Right atrium auricular region (tissue), 2 donors: ENCODE data around the gene N4BP2L2. TPM values are rescaled to one million over a fixed set of nuclear protein-coding genes. Genes with fewer than 3 reads are reported as not detected.
A peak's percentile ranks its signal among the peaks of the same experiment; 100 is the strongest.

Source experiments
- DNase-seq: peaks from one replicate; pipeline ENCODE4 v3.0.0-alpha.2; 2019; ENCODE audit warnings: low spot score
- H3K27ac ChIP-seq, 2 donors: fragments of 200-600 bp; sonication (generic); 1 replicate in 1 of 2; 2 replicates in 1 of 2; pipeline ENCODE4 v1.5.1; 2016 to 2019
- H3K27me3 ChIP-seq, 2 donors: fragments of 200-600 bp; sonication (generic); one replicate each; pipeline versions ENCODE4 v1.5.1 to v1.6.0; 2017 to 2019
- H3K36me3 ChIP-seq: fragments of 200-600 bp; sonication (generic); one replicate; pipeline ENCODE4 v1.5.1; 2016
- H3K4me1 ChIP-seq, 2 donors: fragments of 200-600 bp; sonication (generic); one replicate each; pipeline versions ENCODE4 v1.5.1 to v1.6.0; 2017 to 2019
- H3K4me3 ChIP-seq, 2 donors: fragments of 200-600 bp; sonication (generic); 1 replicate in 1 of 2; 2 replicates in 1 of 2; pipeline ENCODE4 v1.5.1; 2017 to 2019; ENCODE audit warnings: mild to moderate bottlenecking in 1 of 2, moderate library complexity in 1 of 2
- H3K9me3 ChIP-seq, 2 donors: fragments of 200-600 bp; sonication (generic); one replicate each; pipeline ENCODE4 v1.5.1; 2019
- CTCF ChIP-seq, 2 donors: fragments of 200-600 bp; sonication (generic); IDR thresholded peaks; one replicate each; pipeline ENCODE4 v1.5.1; 2019; ENCODE audit warnings: antibody characterized with exemption in 2 of 2
- total RNA-seq, 2 donors: library from RNA; depleted of rRNA; stranded (reverse); fragments of >200 nt; gene quantifications; one replicate each; pipeline ENCODE4 v1.1.0, GENCODE V29; 2016

Gene N4BP2L2
- total RNA-seq, 2 donors from 2014 or later, result 92.8 to 97.5 TPM

- Histone ChIP-seq H3K36me3 (peaks cover 15% of the 10 kb centered on the region), H3K27me3 (no peaks in the 10 kb centered on the region), H3K27ac (no peak overlapping the region), H3K4me3 (no peak overlapping the region), H3K9me3 (peaks cover 0 to 5% of the 10 kb centered on the region in 2 donors), H3K4me1 (peaks cover 0 to 8% of the 10 kb centered on the region in 2 donors)
- DNase-seq, result no peak
- no peak for TF ChIP-seq CTCF (IDR thresholded peaks at IDR 0.05)
Observed at GRCh38 chr13:32446773-32447465, 91.7 kb downstream of the N4BP2L2 start.

GRCh38 chr13:32446220-32446619, 92.4 kb downstream of the N4BP2L2 start:
- no peak for DNase-seq
- no peaks in the 10 kb centered on the region for H3K9me3 ChIP-seq
- no peak for TF ChIP-seq CTCF (IDR thresholded peaks at IDR 0.05)
- H3K27me3 ChIP-seq, result no peaks in the 10 kb centered on the region
- peaks cover 0 to 8% of the 10 kb centered on the region in 2 donors for H3K4me1 ChIP-seq
- no peak overlapping the region for H3K4me3 ChIP-seq
- H3K36me3 ChIP-seq, result peaks cover 15% of the 10 kb centered on the region
- no peak overlapping the region for H3K27ac ChIP-seq

- Histone ChIP-seq H3K9me3 (no peaks in the 10 kb centered on the region), H3K4me1 (peaks cover 0 to 8% of the 10 kb centered on the region in 2 donors), H3K27ac (no peak overlapping the region), H3K27me3 (no peaks in the 10 kb centered on the region), H3K4me3 (no peak overlapping the region), H3K36me3 (peaks cover 15% of the 10 kb centered on the region)
- no peak for DNase-seq
- no peak for TF ChIP-seq CTCF (IDR thresholded peaks at IDR 0.05)
Observed at GRCh38 chr13:32445461-32445860, 93.1 kb downstream of the N4BP2L2 start.

GRCh38 chr13:32443111-32443510, 95.5 kb downstream of the N4BP2L2 start:
- H3K27ac ChIP-seq, result no peak overlapping the region

GRCh38 chr13:32438871-32439270, 99.7 kb downstream of the N4BP2L2 start:
- Histone ChIP-seq H3K4me3 (no peak overlapping the region), H3K27ac (no peak overlapping the region), H3K36me3 (peaks cover 29% of the 10 kb centered on the region), H3K4me1 (no peaks in the 10 kb centered on the region), H3K27me3 (no peaks in the 10 kb centered on the region), H3K9me3 (no peaks in the 10 kb centered on the region)
- no peak for DNase-seq
- TF ChIP-seq CTCF (IDR thresholded peaks at IDR 0.05), result no peak

More at GRCh38 chr13:32443111-32443510, 95.5 kb downstream of the N4BP2L2 start:
- peaks cover 0 to 7% of the 10 kb centered on the region in 2 donors for H3K4me1 ChIP-seq
- TF ChIP-seq CTCF (IDR thresholded peaks at IDR 0.05), result peak in 1 of 2 donors; percentile 32
- no peaks in the 10 kb centered on the region for H3K27me3 ChIP-seq
- H3K9me3 ChIP-seq, result no peaks in the 10 kb centered on the region
- H3K36me3 ChIP-seq, result peaks cover 22% of the 10 kb centered on the region
- no peak overlapping the region for H3K4me3 ChIP-seq
- DNase-seq, result no peak

GRCh38 chr13:32432856-32433255, 105.7 kb downstream of the N4BP2L2 start:
- no peaks in the 10 kb centered on the region for H3K9me3 ChIP-seq
- H3K4me3 ChIP-seq, result no peak overlapping the region
- DNase-seq, result no peak
- peaks cover 25% of the 10 kb centered on the region for H3K36me3 ChIP-seq
- no peak for TF ChIP-seq CTCF (IDR thresholded peaks at IDR 0.05)
- H3K27ac ChIP-seq, result no peak overlapping the region
- H3K4me1 ChIP-seq, result peaks cover 0 to 10% of the 10 kb centered on the region in 2 donors
- H3K27me3 ChIP-seq, result no peaks in the 10 kb centered on the region
